SK-N-SH treated with all-trans-retinoic acid at 6 μM for 48 hours (cell line): Measurements from ENCODE around the gene PCMT1.

Source experiments
- ARNTL ChIP-seq: fragments of 450-650 bp; formaldehyde crosslinking; IDR thresholded peaks from 2 replicates; pipeline ENCODE4 v1.5.0; 2020; ENCODE audit warnings: low read depth, mild to moderate bottlenecking, moderate library complexity, borderline replicate concordance
- BACH2 ChIP-seq: fragments of 250-450 bp; sonication (Bioruptor Pico); IDR thresholded peaks from 2 replicates; pipeline ENCODE4 v1.9.0; 2021; ENCODE audit warnings: mild to moderate bottlenecking, borderline replicate concordance
- PATZ1 ChIP-seq: fragments of 250-450 bp; sonication (Bioruptor Pico); IDR thresholded peaks from 2 replicates; pipeline ENCODE4 v1.8.0; 2020; ENCODE audit warnings: mild to moderate bottlenecking, moderate library complexity, borderline replicate concordance
- POU6F1 ChIP-seq: fragments of 250-450 bp; sonication (Bioruptor Pico); IDR thresholded peaks from 2 replicates; pipeline ENCODE4 v1.8.0; 2021; ENCODE audit warnings: low read depth, mild to moderate bottlenecking, moderate library complexity, borderline replicate concordance
- TOX ChIP-seq: fragments of 250-450 bp; sonication (Bioruptor Pico); IDR thresholded peaks from 2 replicates; pipeline ENCODE4 v1.8.0; 2021; ENCODE audit warnings: mild to moderate bottlenecking, moderate library complexity, borderline replicate concordance
- ZFP30 ChIP-seq: fragments of 450-650 bp; formaldehyde crosslinking; IDR thresholded peaks from 2 replicates; pipeline ENCODE4 v1.5.0; 2022; ENCODE audit warnings: mild to moderate bottlenecking, moderate library complexity
- ZNF565 ChIP-seq: fragments of 450-650 bp; formaldehyde crosslinking; conservative IDR thresholded peaks from 2 replicates; pipeline ENCODE4 v1.5.0; 2020; ENCODE audit warnings: low read depth, mild to moderate bottlenecking, moderate library complexity
- ZNF70 ChIP-seq: fragments of 450-650 bp; formaldehyde crosslinking; IDR thresholded peaks from 2 replicates; pipeline ENCODE4 v1.5.0; 2020; ENCODE audit warnings: mild to moderate bottlenecking, moderate library complexity
- ZNF8 ChIP-seq: fragments of 450-650 bp; formaldehyde crosslinking; IDR thresholded peaks from 2 replicates; pipeline ENCODE4 v1.5.0; 2020; ENCODE audit warnings: mild to moderate bottlenecking, moderate library complexity
- TF ChIP-seq, protein P1 (sequence below): fragments of 250-450 bp; sonication (Bioruptor Pico); IDR thresholded peaks from 2 replicates; pipeline ENCODE4 v1.5.1; 2021; ENCODE audit warnings: mild to moderate bottlenecking, moderate library complexity

DNA sequence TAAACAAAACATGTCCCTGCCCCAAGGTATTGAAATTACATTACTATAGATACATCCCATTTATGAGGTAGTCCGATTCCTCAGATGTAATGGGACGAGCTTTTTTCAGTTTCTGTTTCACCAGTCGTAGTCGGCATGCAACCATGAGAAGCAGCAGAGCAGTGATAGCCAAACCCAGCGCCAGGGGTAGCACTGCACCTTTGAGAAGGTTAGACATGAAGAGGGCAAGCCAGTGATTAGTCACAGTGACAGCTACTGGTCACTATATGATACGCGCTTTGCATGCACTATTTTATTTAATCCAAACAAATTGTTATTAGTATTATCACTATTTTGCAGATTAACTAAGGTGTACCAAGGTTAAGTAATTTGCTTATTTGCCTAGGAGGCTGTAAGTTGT lies 71.0 kb downstream of the PCMT1 start:
- TF ChIP-seq ZNF565 (CRISPR knock-in tag) = no peak
- TF ChIP-seq, protein P1, sequence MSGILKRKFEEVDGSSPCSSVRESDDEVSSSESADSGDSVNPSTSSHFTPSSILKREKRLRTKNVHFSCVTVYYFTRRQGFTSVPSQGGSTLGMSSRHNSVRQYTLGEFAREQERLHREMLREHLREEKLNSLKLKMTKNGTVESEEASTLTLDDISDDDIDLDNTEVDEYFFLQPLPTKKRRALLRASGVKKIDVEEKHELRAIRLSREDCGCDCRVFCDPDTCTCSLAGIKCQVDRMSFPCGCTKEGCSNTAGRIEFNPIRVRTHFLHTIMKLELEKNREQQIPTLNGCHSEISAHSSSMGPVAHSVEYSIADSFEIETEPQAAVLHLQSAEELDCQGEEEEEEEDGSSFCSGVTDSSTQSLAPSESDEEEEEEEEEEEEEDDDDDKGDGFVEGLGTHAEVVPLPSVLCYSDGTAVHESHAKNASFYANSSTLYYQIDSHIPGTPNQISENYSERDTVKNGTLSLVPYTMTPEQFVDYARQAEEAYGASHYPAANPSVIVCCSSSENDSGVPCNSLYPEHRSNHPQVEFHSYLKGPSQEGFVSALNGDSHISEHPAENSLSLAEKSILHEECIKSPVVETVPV (CRISPR knock-in tag) = no peak
- TF ChIP-seq POU6F1 = no peak
- TF ChIP-seq PATZ1 = no peak
- TF ChIP-seq TOX = no peak
- TF ChIP-seq ZFP30 (CRISPR knock-in tag) = no peak
- TF ChIP-seq BACH2 (CRISPR knock-in tag) = no peak
- TF ChIP-seq ZNF70 = no peak
- TF ChIP-seq ZNF8 = no peak
- TF ChIP-seq ARNTL (CRISPR knock-in tag) = no peak
